ENCODE results near the gene NTSR2.

The NTSR2 gene, protein sequence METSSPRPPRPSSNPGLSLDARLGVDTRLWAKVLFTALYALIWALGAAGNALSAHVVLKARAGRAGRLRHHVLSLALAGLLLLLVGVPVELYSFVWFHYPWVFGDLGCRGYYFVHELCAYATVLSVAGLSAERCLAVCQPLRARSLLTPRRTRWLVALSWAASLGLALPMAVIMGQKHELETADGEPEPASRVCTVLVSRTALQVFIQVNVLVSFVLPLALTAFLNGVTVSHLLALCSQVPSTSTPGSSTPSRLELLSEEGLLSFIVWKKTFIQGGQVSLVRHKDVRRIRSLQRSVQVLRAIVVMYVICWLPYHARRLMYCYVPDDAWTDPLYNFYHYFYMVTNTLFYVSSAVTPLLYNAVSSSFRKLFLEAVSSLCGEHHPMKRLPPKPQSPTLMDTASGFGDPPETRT

DNA sequence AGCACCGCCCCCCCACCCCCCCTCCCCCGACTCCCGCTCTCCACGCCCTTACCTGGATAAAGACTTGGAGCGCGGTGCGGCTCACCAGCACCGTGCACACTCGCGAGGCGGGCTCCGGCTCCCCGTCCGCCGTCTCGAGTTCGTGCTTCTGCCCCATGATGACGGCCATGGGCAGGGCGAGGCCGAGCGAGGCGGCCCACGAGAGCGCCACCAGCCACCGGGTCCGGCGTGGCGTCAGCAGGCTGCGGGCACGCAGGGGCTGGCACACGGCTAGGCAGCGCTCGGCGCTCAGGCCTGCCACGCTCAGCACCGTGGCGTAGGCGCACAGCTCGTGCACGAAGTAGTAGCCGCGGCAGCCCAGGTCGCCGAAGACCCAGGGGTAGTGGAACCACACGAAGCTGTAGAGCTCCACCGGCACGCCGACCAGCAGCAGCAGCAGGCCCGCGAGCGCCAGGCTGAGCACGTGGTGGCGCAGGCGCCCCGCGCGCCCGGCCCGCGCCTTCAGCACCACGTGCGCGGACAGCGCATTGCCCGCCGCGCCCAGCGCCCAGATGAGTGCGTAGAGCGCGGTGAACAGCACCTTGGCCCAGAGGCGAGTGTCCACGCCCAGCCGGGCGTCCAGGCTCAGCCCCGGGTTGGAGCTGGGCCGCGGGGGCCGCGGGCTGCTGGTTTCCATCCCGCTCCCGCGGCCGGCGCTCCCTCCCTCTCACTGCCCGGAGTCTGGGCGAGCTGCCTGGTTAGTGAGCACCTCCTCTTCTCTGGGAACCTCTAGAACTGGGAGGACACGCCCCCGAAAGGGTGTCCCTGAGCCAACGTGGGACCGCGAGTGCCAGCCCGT is at the start of gene NTSR2:
Gene NTSR2, minus strand, starts transcription at position 742 of the 838 bp plus-strand sequence. Its CDS starts 66 bp downstream, at position 676.
- DNase-seq, result no peak

DNA sequence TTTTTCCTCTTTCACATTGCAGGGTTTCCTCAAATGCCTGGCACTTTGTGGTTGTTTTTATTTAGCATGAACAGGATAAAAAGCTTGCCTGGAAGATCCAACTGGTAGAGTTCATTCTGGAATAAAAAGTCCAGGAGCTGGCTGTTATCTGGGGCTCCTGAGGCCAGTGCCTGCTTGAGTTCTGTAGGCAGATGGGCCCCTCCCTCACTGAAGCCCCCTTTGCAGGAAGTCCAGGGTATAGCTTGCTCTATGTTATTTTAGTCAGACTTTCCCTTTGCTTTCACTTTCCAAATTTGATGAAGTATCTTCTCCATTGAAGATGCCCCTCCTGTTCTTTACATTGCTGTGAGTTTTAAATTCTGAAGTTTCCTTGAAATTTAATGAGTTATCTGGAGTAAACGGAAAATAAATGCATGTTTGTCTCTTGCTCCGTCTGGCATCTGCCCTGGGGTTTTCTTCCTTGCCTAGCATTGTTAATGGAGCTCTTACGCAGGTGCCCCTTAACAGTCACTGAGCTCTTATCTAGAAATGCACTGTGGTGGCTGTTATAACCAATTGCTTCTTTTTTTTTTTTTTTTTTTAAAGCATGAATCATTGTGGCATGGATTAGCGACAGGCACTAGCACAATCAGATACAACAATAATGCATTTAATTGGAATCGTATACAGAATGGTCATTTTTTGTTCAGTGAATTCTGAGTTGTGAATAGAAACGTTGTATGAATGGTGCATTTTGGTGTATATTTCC is 49.4 kb upstream of the NTSR2 start:
- no peak for DNase-seq

DNA sequence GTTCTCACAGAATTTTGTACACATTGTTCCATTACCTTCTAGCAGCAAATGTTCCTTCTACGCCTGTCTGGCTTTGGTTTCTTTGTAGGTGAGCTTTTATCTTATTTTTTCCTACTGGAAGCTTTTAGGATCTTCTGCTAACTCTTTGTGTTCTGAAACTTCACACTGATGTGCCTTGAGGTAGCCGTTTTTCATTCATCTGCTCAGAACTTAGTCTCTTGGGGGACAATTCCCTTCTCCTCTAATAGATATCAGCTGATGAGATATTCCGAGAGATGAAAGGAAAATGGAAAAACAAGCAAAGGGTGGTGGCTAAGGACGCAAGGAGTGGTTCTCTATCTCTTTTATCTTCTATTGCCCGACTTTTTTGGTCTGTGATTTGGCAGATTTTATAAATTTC is 48.6 kb upstream of the NTSR2 start:
- no peak for DNase-seq

DNA sequence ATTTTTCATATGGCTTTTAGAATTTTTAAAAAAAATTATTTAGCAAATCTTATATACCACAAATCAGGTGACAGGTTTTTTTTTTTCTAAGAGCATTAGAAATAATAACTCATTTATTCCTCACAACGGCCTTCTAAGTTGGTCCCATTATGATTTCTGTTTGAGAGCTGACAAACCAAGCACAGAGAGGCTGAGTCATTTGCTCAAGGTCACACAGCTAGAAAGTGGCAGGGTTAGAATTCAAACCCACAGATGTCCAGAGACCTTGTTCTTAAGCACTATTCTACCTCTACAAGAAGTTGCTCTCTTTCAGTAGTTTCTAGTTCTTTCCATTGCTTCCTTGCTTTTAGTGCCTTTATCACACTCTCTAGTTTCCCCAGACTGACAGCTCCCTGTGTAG is 47.6 kb upstream of the NTSR2 start:
- no peak for DNase-seq

DNA sequence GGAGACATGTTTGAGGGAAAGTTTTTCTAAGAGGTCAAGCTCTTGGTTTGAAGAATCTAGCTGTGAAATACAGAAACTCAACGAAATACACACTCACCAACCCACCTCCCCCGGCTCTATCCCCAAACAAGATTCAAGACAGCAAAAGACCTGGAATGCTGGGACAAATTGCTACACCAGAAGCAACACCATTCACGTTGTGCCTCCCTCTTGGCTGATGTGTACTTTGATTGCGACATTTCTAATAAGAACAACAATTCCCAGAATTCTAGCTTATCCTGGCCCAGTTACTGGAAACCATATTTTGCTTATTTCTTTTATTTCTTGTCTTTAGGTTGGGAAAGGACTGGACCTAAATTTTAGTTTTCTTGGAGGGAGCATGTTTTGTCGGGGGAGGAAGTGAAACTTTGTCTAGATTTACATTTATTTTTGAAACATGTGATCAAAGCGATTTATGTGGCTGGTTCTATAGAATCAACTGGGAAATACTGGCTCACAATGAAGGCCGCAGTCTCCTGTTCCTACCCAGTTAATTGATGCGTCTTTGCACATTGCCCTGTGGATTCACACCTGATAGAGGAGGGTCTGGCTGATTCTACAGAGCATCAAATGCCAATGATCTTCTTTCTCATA is 46.8 kb upstream of the NTSR2 start:
- DNase-seq, result no peak

DNA sequence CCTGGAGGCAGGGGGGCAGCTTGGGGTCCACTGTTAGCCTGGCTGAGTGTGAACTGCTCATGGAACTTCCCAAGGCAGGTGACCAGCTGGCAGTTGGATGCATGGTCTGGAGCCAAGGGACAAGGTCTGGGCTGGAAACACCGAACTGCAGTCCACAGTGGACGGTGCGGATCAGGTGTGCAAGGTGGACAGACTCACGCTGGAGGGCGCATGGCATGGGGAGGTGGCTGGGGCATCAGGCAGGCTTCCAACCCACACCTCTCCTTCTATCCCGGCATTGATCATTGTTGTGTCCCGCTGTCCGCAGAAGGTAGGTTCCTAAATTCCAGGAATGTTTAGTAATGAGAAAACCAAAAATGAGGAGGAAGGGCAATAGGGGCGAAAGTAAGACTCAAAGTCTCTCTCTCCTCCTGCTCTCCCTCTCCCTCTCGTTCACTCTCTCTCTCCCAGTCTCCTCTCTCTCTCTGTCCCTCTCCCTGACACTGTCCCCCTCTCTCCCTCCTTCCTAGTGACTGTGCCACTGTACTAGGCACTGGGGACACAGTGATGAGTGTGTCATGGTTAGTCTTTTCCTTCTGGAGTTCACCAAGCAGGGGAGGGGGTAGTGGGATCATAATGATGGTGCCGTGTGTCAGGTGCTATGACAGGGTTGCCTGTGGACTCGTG is 46.1 kb upstream of the NTSR2 start:
- DNase-seq, result no peak

DNA sequence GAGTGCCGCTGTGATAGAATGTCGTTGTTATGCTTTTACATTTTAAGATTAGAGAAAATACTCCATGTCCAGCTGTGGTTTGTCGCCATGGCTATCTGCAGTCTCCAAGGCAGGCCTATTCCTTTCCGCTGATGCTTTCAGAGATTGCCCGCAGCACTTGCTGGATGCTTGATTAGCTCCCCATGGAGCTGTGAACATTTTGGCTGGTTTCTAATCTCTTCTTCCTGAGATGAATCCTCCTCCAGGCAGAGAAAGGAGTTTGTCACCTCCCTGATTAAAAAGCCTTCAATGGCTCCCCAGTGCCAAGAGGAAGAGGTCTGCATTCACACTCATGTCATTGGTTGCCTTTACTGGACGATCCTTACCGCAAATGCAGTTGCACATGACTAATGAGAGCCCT is 43.8 kb upstream of the NTSR2 start:
- no peak for DNase-seq

DNA sequence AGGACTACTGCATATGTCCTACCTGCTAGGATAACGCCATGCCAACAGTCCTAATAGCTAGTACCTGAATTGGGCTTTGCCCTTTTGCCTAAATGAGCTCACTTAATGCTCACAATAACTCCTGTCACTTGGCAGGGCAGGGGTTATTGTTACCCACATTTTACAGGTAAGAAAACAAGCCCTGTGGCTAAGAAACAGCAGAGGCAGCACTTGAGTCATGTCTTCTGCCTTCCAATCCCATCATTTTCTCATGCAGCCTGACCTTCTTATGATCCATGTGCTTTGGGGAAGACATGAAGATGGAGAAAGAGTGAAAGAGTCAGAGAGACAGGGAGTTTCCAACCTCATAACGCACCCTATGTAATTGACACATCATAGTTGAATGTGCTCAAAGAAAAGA is 42.9 kb upstream of the NTSR2 start:
- no peak for DNase-seq

DNA sequence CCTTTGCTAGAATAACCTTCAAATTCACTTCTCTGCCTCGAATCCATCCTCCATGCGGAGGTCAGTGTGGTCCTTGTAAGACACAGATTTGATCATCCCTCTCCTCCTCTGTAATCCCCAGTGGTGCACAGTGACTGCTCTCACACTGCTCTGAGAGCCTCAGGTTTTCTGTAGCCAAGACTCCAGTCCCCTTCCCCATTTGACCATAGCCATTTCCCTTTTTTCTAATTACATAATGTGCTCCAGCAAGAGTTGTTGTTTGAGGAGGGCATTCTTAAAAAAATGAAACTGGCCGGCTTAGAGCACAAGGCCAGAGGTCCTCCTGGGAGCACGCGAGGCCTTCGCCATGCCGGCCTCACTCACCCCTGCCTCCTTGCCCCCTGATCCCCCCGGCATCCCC is 41.8 kb upstream of the NTSR2 start:
- DNase-seq, result no peak

DNA sequence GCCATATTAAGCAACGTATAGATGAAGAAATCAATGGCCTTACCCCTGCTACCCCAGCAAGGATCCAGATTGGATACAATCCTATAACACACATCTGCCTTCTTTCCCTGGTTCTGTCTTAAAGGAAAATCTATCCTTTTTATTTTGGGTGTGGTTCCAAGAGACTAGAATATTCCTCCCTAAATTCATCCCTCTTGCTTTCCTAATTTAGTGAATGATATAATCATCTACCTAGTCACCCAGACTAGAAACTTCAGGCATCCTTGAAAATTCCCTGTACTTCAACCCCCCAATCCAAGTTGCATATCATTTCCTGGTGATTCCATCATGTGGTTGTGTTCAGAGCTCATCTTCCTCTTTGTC is 41.3 kb upstream of the NTSR2 start:
- DNase-seq, result no peak

DNA sequence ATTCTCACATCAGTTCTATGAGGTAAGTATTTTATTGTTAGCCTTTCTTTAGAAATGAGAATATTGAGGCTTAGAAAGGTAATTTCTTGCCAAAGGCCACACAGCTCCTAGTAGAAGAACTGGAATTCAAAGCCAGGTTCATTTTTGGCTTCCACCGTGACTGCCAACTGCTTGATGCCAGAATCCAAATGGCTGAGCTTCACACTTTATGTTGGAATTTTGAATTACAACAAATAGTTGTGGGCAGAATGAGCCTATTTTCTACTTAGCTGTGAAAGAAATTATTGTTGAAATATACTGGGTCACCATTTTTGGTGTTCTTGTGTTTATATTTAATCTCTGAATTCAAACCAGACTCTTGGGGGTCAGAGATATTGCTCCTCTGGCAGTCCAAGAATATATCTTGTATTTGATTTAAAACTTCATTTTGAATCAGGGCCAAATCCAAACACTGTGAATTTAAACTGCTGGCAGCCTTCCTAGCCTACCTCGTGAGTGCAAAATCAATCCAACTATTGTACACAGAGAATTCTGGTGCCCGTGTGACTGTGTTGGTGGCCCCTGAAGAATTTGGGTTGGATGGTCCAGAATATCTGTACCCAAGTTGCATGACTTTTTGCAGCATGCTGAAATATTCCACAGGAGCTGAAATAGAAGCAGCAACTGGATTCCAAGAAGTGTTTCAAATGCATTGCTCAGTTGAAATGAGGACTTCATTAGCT is 40.8 kb upstream of the NTSR2 start:
- no peak for DNase-seq

DNA sequence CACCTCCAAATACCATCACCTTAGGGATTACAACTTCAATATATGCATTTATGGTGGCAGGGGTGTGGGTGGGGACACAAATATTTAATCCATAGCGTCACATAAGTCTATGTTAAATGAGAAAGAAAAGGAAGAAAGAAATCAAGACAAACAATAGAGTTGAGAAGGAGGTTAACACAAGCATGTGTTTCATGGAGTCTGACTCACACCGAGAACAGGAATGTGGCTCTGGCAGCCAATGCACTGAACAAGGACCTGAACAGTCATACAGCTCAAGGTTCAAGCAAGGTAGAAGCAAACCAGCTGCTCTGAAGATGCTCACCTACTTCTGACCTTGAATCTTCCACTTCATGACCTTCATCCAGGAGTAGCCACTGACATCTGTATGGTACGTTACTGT is 40.2 kb upstream of the NTSR2 start:
- no peak for DNase-seq

DNA sequence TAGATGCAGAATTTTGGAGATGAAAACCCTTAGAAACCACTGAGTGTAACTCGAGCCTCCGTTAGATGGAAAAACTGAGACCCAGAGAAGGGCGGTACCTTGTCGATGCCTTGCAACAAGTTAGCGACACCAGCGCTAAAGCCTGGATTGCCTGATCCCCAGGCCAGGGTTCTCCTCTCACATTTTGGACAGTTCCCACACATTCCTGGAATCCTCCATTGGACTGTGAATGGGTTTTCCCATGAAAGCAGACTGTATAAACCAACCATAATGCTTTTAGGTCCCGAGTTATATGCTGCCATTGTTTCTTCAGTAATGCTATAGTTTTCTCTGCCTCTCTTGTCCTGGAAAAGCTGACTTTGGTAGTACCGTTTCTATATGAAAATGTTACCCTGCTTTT is 39.3 kb upstream of the NTSR2 start:
- DNase-seq, result no peak

DNA sequence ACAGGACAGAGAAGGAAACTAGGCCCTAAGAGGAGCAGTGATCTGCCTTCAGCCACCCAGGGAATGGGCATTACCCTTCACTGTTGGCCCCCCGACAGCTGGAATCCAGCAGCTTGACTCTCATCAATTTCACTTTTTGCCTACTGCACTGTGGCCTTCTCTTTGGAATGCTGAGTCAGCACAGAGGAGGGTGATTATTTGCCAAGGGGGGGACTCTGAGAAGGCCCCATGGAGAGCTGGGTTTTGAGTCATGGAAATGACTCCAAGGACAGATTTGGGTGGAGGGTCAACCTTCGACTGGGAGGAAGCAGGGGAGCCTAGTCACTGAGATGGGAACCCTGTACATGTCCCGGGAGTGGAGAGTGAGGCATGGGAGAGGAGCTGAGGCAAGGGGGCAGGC is 38.1 kb upstream of the NTSR2 start:
- no peak for DNase-seq

DNA sequence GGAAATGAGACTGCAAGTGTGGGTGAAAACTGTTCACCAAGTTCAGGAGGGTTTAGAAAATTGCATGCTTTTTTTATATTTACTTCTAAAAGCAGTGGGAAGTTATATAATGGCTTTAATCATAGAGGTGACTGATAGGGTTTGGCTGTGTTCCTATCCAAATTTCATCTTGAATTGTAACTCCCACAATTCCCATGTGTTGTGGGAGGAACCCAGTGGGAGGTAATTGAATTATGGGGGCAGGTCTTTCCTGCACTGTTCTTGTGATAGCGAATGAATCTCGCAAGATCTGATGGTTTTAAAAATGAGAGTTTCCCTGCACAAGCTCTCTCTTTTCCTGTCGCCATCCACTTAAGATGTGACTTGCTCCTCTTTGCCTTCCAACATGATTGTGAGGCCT is 35.7 kb upstream of the NTSR2 start:
- no peak for DNase-seq

DNA sequence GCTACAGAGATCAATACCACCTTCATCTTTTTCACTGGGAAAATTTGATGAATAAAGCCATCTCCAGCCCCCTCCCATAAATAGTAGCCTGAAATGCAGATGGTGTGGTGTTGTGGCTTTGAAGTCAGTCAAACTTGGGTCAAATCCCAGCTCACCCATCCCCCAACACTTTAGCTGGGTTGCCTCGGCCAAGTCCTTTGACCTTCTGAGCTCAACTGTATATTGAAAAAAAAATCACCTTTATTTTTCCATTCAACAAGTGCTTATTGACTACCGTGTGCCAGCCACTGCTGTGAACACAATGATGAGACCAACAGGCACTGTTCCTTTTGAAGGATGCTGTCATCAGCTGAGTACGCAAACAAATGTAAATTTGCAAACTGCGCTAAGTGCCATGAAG is 35.1 kb upstream of the NTSR2 start:
- DNase-seq, result no peak

DNA sequence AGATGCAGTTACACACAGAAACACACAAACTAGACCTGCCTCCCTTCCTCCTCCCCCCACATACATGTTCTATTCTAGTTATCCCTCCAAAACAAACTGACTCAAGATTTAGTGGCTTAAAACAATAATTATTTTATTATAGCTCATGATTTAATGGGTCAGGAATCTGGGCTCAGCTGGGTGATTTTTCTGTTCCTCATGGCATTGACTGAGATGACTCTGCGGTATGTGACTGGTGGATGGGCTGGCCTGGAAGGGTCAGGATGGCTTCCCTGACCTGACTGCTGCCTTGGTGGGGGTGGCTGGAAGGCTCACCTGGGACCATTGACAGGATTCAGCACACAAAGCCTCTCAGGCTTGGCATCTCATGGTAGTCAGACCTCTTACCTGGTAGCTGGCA is 33.7 kb upstream of the NTSR2 start:
- DNase-seq, result no peak

DNA sequence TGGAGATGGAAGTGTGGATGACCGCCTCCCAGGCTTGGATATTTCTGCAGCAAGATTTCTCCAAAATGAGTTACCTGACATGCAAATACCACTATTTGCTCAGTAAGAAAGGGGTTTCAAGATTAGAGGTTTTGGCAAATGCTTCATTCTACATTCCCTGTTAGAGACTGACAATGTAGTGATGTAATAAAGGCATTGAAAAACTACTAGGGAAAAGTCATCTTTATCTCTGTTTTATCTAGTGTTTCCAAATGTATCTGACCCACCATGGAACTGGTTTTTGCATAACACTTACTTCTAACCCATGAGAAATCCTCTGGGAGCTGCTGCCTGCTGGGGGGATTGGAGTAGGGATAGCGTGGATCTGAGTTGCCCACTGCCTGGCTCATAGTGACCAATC is 33.0 kb upstream of the NTSR2 start:
- no peak for DNase-seq

DNA sequence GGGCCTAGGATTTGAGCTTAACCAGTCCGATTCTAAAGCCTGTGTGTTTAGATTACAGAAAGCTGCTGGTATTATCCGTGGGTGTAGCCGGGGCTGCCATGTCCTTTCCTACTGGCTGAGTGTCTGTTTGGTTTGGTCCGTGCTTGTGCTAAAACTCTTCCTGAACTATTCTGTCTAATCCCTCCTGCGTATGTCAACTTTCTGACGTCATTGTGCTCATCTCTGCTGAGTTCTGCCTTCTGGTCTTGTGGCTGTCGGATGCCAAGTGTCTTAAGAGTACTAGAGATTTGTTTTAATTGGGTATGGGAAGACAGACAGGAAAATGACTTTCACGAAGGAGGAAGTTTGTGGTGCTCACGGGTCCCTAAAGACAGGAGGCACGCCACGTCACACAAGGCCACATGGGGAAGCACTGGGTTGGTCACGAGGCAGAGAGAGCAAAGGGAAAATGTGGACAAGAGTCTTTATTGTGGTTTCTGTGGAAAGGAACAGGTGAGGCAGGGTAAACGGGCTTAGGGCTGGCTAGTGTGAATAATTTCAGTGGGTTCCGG is 31.8 kb upstream of the NTSR2 start:
- peak; percentile 79 for DNase-seq

DNA sequence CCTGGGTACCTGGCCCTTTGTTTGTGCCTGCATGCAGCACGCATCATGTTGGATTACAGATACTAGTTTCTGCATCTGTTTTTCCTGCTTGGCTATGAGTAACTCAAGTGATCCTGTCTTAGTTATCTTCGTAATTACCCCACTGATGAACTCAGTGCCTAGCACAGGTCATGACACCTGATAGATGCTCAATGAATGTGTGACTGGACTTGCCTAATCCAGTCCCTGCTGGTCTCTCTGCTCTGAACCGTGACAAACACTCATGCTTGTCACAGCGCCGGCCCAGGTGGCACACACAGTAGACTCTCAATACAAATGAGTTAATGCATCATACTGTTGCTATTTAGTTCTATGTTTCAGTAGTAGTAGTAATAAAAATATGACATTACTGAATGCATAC is 31.2 kb upstream of the NTSR2 start:
- DNase-seq, result no peak
